ENCODE measurements around the gene MRRF. TPM values are rescaled to one million over a fixed set of nuclear protein-coding genes. Genes with fewer than 3 reads are reported as not detected.
A peak's percentile ranks its signal among the peaks of the same experiment; 100 is the strongest.

Gene MRRF
- total RNA-seq, 4 donors from 2014 or later: 33.2 to 55.7 (median 47.2) TPM

DNA sequence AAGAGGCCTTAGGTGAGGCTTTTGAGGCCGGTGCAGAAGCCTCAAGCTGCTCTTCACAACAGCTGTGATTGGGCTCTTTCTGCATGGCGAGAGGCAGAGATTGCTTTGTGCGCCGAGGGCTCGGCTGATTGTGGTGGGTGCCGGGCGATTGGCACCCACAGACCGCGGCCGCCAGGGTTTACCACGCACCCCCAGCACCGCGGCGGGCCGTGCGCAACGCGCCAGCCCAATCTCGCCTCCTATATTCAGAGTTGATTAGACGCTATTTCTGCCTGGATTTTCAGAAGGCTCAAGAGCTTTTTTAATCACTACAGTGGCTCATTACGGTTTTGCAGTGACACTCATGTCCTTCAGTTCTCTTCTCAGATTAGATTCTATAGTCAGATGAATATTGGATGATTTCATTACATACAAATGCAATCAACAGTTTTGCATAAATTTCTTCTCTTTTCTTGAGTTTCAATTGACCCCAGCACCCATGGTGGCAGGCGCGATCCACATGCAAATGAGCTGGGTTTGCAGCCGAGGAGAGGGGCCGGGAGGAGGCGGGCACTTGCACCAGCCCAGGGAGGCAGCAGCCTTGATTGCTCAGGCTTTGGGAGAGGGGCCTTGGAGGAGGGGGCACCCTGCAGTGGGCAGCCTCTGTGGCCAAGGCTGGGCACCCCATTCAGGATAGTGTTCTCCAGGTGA is 72.3 kb downstream of the MRRF start:
- no peaks in the 10 kb centered on the region for H3K27me3 ChIP-seq
- DNase-seq (no peak), ATAC-seq (no peak)
- H3K9me3 ChIP-seq: no peaks in the 10 kb centered on the region
- in situ Hi-C loops (cut with MboI; ENCODE audit: low sequenced_read_pairs in 4 of 4) (no loop called here), intact Hi-C loops (cut with DNase I; ENCODE audit: low total_unique reads) (no loop called here)
- no peak overlapping the region for H3K4me3 ChIP-seq
- no peaks in the 10 kb centered on the region for H3K36me3 ChIP-seq
- no peak overlapping the region for H3K27ac ChIP-seq
- TF ChIP-seq POLR2A (IDR thresholded peaks at IDR 0.05): no peak
- TF ChIP-seq, protein P1, sequence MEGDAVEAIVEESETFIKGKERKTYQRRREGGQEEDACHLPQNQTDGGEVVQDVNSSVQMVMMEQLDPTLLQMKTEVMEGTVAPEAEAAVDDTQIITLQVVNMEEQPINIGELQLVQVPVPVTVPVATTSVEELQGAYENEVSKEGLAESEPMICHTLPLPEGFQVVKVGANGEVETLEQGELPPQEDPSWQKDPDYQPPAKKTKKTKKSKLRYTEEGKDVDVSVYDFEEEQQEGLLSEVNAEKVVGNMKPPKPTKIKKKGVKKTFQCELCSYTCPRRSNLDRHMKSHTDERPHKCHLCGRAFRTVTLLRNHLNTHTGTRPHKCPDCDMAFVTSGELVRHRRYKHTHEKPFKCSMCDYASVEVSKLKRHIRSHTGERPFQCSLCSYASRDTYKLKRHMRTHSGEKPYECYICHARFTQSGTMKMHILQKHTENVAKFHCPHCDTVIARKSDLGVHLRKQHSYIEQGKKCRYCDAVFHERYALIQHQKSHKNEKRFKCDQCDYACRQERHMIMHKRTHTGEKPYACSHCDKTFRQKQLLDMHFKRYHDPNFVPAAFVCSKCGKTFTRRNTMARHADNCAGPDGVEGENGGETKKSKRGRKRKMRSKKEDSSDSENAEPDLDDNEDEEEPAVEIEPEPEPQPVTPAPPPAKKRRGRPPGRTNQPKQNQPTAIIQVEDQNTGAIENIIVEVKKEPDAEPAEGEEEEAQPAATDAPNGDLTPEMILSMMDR (IDR thresholded peaks at IDR 0.05 in 4 of 5, conservative IDR thresholded peaks at IDR 0.05 in 1 of 5): no peak
- peaks cover 16 to 21% of the 10 kb centered on the region in 2 donors for H3K4me1 ChIP-seq

DNA sequence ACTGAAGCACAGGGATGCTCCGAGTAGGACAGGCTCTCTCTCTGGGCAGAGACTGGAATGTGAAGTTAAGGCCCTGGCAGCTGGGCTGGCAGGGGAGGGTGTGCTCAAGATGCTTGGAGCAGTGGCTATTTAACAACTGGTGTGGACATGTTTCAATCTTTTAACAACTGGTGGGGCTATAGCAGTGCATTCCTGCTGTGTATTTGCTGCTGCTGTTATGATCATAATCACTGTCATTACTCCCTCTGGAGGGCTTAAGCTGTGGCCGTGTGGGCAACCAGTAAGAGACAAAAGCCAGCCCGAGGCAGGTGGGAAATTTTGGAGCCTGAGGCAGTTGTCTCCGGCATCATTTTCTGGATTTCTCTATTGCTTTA is 72.9 kb downstream of the MRRF start:
- in situ Hi-C loops (cut with MboI; ENCODE audit: low sequenced_read_pairs in 4 of 4): no loop called here
- DNase-seq (no peak), ATAC-seq (no peak)
- Histone ChIP-seq H3K4me3 (no peak overlapping the region), H3K27ac (no peak overlapping the region), H3K9me3 (no peaks in the 10 kb centered on the region), H3K27me3 (no peaks in the 10 kb centered on the region), H3K36me3 (no peaks in the 10 kb centered on the region), H3K4me1 (peaks cover 14 to 15% of the 10 kb centered on the region in 2 donors)
- intact Hi-C loops (cut with DNase I; ENCODE audit: low total_unique reads): no loop called here
- TF ChIP-seq, protein P1 (IDR thresholded peaks at IDR 0.05 in 4 of 5, conservative IDR thresholded peaks at IDR 0.05 in 1 of 5): no peak

DNA sequence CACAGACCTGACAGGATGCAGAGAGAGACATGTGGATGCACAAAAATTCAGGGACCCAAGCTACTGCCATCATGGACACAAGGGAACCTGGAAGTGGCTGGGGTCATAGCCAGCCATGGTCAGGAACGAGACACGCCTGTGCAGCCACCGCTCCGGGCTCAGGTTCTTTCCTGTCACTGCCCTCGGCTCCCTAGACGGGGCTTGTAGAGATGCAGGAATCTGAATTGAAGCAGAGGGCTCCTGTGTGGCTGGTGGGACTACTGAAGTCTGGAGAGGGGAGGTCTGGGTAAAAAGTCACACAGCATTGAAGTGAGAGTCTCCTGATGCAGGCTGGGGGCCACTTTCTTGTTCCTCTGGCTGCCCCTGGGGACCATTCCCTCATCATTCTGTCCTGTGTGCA is 73.9 kb downstream of the MRRF start:
- in situ Hi-C loops (cut with MboI; ENCODE audit: low sequenced_read_pairs in 4 of 4): no loop called here
- intact Hi-C loops (cut with DNase I; ENCODE audit: low total_unique reads): no loop called here

DNA sequence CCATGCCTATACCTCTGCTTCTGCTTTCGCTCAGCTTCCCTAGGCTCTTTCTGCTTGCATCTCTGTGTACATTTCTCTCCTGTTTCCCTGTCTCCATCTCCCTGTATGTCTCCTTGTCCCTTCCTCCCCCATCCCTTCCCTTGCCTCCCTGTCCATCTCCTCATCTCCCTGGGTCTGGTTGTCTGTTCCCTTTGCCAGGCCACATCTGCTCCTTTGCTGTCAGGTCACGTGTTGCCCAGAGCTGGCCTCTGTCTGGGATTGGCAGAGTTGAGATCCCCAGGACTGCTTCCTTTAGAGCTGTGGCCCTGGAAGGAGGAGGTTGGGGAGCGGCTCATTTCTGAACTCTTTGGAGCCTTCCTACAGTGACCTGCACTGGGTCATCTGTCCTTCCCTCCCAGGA is 74.3 kb downstream of the MRRF start:
- H3K4me3 ChIP-seq: no peak overlapping the region
- TF ChIP-seq, protein P1 (IDR thresholded peaks at IDR 0.05 in 4 of 5, conservative IDR thresholded peaks at IDR 0.05 in 1 of 5): no peak
- TF ChIP-seq POLR2A (IDR thresholded peaks at IDR 0.05): no peak
- intact Hi-C loops (cut with DNase I; ENCODE audit: low total_unique reads): no loop called here

More for the DNA sequence above, 73.9 kb downstream of the MRRF start:
- Histone ChIP-seq H3K9me3 (no peaks in the 10 kb centered on the region), H3K4me3 (no peak overlapping the region), H3K27me3 (no peaks in the 10 kb centered on the region), H3K36me3 (no peaks in the 10 kb centered on the region), H3K27ac (no peak overlapping the region), H3K4me1 (peaks cover 7 to 9% of the 10 kb centered on the region in 2 donors)
- DNase-seq: no peak
- no peak for TF ChIP-seq POLR2A (IDR thresholded peaks at IDR 0.05)
- TF ChIP-seq, protein P1 (IDR thresholded peaks at IDR 0.05 in 4 of 5, conservative IDR thresholded peaks at IDR 0.05 in 1 of 5): no peak
- no peak for ATAC-seq

DNA sequence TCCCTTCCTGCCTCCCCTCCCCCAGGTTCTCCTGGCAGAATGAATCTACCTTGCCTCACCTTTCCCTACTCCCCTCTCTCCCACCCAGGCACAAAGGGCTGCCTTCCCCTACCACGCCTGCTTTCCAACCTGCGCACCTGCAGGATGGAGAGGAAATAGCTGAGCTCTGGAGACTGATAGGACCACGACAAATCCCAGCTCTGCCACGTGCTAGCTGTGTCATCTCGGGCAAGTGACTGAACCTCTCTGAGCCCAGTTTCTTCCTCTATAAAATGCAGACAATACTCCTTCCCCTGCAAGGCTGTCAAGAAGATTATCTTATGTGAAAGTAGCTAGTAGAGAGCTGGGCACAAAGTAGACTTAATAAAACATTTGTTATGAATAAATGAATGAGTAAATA is 74.9 kb downstream of the MRRF start:
- ATAC-seq (no peak), DNase-seq (no peak)
- no peaks in the 10 kb centered on the region for H3K9me3 ChIP-seq
- peak overlapping the region in 3 of 4 donors; percentile 20 to 48 (median 26) for H3K27ac ChIP-seq
- H3K4me1 ChIP-seq: peaks cover 0 to 3% of the 10 kb centered on the region in 2 donors
- intact Hi-C loops (cut with DNase I; ENCODE audit: low total_unique reads): no loop called here
- in situ Hi-C loops (cut with MboI; ENCODE audit: low sequenced_read_pairs in 4 of 4): no loop called here
- no peaks in the 10 kb centered on the region for H3K27me3 ChIP-seq
- no peaks in the 10 kb centered on the region for H3K36me3 ChIP-seq
- TF ChIP-seq POLR2A (IDR thresholded peaks at IDR 0.05): no peak
- TF ChIP-seq, protein P1 (IDR thresholded peaks at IDR 0.05 in 4 of 5, conservative IDR thresholded peaks at IDR 0.05 in 1 of 5): no peak
- H3K4me3 ChIP-seq: no peak overlapping the region

More for the DNA sequence above, 74.3 kb downstream of the MRRF start:
- no peak overlapping the region for H3K27ac ChIP-seq
- H3K27me3 ChIP-seq: no peaks in the 10 kb centered on the region
- H3K9me3 ChIP-seq: no peaks in the 10 kb centered on the region
- in situ Hi-C loops (cut with MboI; ENCODE audit: low sequenced_read_pairs in 4 of 4): no loop called here
- H3K36me3 ChIP-seq: no peaks in the 10 kb centered on the region
- DNase-seq (no peak), ATAC-seq (no peak)
- peaks cover 2 to 4% of the 10 kb centered on the region in 2 donors for H3K4me1 ChIP-seq
